HG02885 (cell line): ENCODE data around the gene ZNF541.
A peak's percentile ranks its signal among the peaks of the same experiment; 100 is the strongest.

Source experiments
- ATAC-seq: cut with Tn5 transposase; IDR thresholded peaks from one replicate; pipeline ENCODE4 v1.9.1; 2021; ENCODE audit warnings: mild to moderate bottlenecking; ENCODE audit not compliant: unreplicated experiment, poor library complexity

The ZNF541 gene

DNA sequence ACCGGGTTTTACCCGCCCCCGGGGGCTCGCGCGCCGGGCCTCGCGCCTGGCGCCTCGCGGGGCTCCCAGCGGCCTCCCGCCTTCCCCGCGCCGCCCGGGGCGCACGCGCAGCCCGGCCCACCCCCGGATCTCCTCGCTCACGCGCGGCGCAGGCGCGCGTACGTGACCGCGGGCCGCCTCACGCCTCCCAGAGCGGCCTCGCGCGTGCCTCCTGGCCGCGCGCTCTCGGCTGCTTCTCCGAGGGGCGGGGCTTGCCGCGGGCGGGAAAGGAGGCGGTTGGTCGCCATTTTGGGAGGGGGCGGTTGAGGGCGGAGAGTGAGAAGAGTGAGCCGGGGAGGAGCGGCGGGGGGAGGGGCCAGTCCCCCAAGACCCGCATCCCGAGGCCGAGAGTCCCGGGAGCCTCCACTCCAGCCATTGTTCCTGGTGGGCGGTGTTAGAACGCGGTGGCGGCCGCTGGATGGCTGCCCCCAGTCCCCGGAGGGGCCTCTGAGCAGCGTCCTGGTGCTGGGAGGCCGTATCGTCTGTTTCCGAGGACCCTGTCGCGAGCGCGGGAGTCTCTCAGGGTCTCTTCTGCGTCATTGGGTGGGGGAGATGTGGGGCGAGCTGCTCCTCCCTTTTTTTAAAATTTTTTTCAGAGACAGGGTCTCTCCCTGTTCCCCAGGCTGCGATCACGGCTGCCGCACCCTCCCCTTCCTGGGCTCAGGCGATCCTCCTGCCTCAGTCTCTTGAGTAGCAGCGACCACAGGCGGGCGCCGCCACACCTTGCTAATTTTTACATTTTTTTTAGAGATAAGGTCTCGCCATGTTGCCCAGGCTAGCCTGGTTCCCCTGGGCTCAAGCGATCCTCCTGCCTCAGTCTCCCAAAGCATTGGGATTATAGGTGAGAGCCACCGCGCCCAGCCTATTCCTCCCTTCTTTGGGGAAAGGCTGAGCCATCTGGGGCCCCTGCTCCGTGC is at the start of gene ZNF541:
ZNF541 (minus strand) TSS at position 78 of the 956 bp plus-strand sequence. CDS start 17,292 bp downstream, outside the sequence.
- ATAC-seq = no peak

- ATAC-seq = no peak
Measured at GRCh38 chr19:47619763-47620162, 46.8 kb upstream of the ZNF541 start.

DNA sequence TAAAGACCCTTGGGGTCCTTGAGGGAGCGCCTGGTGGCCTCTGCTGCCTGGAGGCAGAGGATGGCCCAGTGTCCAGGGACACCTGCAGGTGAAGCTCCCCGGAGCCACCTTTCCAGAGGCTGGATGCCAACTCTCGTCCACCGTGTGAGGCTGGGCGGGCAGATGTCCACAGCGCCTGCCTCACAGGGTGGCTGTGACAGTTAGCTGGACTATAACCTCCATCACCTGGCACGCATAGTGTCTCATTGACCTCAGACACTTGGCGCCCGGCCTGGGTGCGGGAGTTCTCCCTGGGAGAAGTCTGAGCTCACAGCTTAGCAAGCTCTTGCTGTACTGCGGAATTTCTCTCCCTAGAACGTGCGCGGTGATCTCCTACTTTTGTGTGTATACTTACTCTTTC is 45.8 kb upstream of the ZNF541 start:
- no peak for ATAC-seq

- no peak for ATAC-seq
Measured at GRCh38 chr19:47615714-47616113, 42.8 kb upstream of the ZNF541 start.

- ATAC-seq = no peak
Measured at GRCh38 chr19:47615230-47615629, 42.3 kb upstream of the ZNF541 start.

GRCh38 chr19:47614559-47614958 is 41.6 kb upstream of the ZNF541 start:
- ATAC-seq = no peak

- ATAC-seq = no peak
Measured at GRCh38 chr19:47614021-47614295, 41.0 kb upstream of the ZNF541 start.

- ATAC-seq = no peak
Measured at GRCh38 chr19:47613165-47614020, 40.4 kb upstream of the ZNF541 start.

DNA sequence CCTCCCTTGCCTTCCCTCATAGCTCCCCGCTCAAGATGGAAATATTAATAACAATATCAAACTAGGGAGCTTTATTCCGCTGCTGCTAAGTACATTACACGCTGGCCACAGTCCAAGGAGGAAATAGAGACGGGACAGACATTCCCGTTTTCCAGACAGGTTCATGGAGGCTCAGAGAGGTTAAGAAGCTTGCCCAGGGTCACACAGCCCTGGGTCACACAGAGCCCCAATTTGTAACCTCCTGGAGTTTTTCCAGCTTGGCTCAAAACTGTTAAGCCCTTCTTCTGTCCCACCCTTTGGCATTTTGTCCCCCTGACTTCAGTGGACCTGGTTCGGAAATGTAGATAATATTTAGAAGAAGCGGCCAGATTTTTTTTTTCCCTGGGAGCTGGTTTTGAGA is 38.0 kb upstream of the ZNF541 start:
- no peak for ATAC-seq

GRCh38 chr19:47609906-47610894 is 37.3 kb upstream of the ZNF541 start:
- no peak for ATAC-seq

- peak; percentile 44 for ATAC-seq
Measured at GRCh38 chr19:47608969-47609905, 36.3 kb upstream of the ZNF541 start, which contains the start of gene BICRA. Gene BICRA (plus strand): TSS chr19:47609134. CDS start chr19:47673575, 64,441 bp downstream.

DNA sequence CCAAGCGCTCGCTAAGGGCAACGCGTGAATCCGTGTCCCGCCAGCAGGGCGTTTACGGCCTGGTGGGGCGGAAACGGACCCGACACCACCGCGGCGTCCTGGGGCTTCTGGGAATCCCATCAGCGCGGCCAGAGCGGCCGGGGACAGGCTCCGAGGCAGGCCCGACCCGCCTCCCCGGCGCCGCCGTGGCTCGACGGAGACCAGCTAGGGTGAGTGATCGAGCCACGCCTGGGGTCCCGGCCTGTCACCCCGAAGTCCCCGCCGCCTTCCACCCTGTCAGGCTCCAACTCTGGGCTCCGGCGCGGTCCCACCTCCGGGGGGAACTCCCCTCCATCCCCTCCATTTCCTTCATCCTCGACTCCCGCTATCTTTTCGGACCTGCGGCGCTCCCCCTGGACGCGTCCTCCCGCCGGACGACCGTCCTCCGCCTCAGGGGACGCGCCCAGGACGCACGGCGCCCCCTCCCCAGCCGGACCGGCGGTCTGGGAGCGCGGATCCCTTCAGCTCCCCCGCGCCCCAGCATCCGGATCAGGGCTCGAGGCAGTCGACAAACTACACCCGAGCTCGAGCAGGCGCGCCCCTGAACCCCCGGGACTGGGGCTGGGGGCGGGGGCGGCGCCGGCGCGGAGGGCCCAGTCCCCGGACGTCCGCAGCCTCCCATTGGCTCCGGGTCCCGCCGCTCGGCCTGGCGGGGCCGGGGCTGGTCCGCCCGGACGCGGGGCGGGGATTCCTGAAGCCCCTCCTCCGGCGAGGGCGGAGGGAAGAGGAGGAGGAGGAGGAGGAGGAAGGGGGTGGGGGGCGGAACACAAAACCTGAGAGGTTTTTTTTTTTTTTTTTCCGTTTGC is 35.3 kb upstream of the ZNF541 start:
- peak; percentile 82 for ATAC-seq

- no peak for ATAC-seq
Measured at GRCh38 chr19:47607564-47608073, 34.7 kb upstream of the ZNF541 start.

- no peak for ATAC-seq
Measured at GRCh38 chr19:47603706-47604565, 31.0 kb upstream of the ZNF541 start.

DNA sequence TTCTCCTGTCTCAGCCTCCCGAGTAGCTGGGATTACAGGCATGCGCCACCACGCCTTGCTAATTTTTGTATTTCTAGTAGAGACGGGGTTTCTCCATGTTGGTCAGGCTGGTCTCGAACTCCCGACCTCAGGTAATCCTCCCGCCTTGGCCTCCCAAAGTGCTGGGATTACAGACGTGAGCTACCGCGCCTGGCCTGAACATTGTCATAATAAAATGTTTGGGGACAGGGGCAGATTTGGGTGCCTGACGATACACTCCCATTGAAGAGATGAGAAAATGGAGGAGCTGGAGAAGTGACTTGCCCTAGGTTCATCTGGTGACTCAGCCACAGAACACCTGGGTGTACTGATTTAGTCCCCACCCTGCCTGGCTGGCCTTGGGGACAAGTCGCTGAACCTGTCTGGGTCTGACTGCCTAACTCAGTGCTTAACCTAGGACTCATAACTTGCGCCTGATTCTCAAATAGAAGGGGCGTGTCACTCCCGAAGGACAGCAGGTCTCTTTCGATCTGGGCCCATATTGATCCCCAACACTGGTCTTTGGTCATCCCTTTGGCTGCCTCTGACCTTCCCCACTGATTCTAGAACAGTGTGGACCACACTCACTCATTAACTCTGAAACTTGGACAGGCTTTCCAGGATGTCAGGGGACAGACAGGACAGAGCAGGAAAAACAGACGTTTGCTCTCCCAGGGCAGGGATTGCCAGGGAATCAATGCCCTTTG is 28.4 kb upstream of the ZNF541 start:
- no peak for ATAC-seq
